ENCODE results near the gene SNAP25.

DNA sequence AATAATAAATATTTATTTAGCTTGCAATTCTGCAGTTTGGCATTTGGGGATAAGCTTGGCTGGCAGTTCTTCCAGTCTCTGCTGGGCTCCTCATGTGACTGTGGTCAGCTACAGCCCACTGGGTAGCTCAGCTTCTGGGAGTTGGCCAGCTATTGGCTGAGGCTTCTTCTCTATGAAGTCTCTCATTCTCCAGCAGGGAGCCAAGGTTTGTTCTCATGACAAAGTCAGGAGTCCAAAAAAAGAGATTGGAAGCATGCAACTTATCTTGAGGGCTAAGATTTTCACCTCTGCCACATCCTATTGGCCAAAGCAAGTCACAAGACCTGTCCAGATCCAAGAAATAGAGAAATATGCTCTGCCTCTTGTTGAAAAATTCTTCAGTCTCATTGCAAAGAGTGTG is 94.6 kb downstream of the SNAP25 start:
- TF ChIP-seq, protein P1, sequence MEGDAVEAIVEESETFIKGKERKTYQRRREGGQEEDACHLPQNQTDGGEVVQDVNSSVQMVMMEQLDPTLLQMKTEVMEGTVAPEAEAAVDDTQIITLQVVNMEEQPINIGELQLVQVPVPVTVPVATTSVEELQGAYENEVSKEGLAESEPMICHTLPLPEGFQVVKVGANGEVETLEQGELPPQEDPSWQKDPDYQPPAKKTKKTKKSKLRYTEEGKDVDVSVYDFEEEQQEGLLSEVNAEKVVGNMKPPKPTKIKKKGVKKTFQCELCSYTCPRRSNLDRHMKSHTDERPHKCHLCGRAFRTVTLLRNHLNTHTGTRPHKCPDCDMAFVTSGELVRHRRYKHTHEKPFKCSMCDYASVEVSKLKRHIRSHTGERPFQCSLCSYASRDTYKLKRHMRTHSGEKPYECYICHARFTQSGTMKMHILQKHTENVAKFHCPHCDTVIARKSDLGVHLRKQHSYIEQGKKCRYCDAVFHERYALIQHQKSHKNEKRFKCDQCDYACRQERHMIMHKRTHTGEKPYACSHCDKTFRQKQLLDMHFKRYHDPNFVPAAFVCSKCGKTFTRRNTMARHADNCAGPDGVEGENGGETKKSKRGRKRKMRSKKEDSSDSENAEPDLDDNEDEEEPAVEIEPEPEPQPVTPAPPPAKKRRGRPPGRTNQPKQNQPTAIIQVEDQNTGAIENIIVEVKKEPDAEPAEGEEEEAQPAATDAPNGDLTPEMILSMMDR (IDR thresholded peaks at IDR 0.05), result no peak
- TF ChIP-seq POLR2A (IDR thresholded peaks at IDR 0.05) (no peak), EP300 (IDR thresholded peaks at IDR 0.05) (no peak), POLR2AphosphoS5 (IDR thresholded peaks at IDR 0.05) (no peak)

All from suprapubic skin (tissue), 4 donors.